ENCODE results near the gene SLC35E4.
"Not testable (repeated sequence)": the region's sequence is repeated elsewhere in the genome, so short reads cannot be mapped to it uniquely, and the experiment has no call there.

SLC35E4 gene

DNA sequence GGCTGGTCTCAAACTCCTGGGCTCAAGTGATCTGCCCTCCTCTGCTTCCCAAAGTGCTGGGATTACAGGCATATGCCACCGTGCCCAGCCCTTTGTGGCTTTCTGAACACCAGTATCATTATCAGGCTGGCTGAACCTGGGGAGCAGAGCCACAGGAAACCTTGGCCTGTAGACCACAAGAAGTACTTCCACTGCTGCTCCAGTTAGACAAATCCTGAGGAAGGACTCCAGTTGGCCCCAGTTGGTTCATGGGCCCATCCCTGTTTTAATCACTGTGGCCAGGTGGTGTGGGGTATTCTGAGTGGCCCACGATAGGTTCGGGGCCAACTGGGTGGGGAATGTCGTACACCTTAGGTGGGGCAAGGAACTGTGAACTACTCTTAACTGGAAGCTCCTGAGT lies 37.6 kb downstream of the SLC35E4 start:
- peaks cover 5% of the 10 kb centered on the region for H3K4me1 ChIP-seq (ENCODE audit: control insufficient read depth, insufficient read depth, low read length, unreplicated experiment)

DNA sequence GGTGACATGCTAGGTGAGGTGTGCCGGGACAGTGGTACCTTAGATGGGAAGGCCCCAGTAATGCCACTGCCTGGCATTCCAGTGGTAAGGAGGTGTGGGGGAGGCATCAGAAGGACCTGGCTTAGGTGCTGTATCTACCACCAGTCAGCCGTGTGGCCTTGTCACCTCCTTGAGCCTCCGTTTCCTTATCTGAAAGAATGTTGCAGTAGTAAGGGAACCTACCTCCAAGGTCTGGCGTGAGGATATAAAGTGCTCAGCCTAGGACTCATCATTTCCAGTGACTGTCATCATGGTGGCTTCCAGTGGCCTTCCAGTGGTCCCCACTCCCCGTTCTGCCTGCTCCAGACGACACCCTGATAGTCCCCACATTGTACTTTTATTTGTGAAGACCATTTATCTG lies 38.9 kb downstream of the SLC35E4 start:
- Histone ChIP-seq H3K36me3 (ENCODE audit: insufficient read depth, low read length) (no peaks in the 10 kb centered on the region), H3K4me3 (ENCODE audit: low read depth, low read length) (no peak overlapping the region), H2AFZ (ENCODE audit: low read length, unreplicated experiment) (no peak overlapping the region), H3K27ac (ENCODE audit: low read depth, low read length) (no peak overlapping the region), H3K27me3 (ENCODE audit: insufficient read depth, low read length) (no peaks in the 10 kb centered on the region), H3K79me2 (ENCODE audit: control insufficient read depth, insufficient read depth, low read length, unreplicated experiment) (no peaks in the 10 kb centered on the region), H3K4me1 (ENCODE audit: control insufficient read depth, insufficient read depth, low read length, unreplicated experiment) (no peaks in the 10 kb centered on the region)

More for the DNA sequence above, 37.6 kb downstream of the SLC35E4 start:
- Histone ChIP-seq H3K27me3 (ENCODE audit: insufficient read depth, low read length) (no peaks in the 10 kb centered on the region), H3K27ac (ENCODE audit: low read depth, low read length) (no peak overlapping the region), H3K79me2 (ENCODE audit: control insufficient read depth, insufficient read depth, low read length, unreplicated experiment) (no peaks in the 10 kb centered on the region), H2AFZ (ENCODE audit: low read length, unreplicated experiment) (no peak overlapping the region), H3K36me3 (ENCODE audit: insufficient read depth, low read length) (no peaks in the 10 kb centered on the region), H3K4me3 (ENCODE audit: low read depth, low read length) (no peak overlapping the region)

DNA sequence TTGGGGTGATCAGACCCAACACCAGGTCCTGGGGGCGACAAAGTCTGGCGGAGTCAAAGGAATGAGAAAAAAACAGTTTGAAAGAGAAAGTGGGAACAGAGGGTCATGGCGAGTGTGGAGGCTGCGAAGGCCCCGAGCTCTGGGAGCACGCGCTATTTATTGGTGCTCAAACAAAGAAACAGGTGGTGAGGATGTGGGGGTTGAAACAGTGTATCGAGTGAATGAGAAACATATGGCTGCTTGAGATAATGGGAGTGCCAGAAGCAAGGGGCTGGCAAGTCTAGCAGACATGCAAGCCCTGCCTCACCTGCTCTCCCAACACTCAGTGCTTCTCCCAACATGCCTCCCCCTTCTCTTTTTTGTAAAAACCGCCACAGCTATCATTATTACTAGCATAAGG lies 39.9 kb downstream of the SLC35E4 start:
- H2AFZ ChIP-seq (ENCODE audit: low read length, unreplicated experiment): no peak overlapping the region
- no peaks in the 10 kb centered on the region for H3K36me3 ChIP-seq (ENCODE audit: insufficient read depth, low read length)
- no peak overlapping the region for H3K4me3 ChIP-seq (ENCODE audit: low read depth, low read length)
- no peaks in the 10 kb centered on the region for H3K79me2 ChIP-seq (ENCODE audit: control insufficient read depth, insufficient read depth, low read length, unreplicated experiment)
- no peak overlapping the region for H3K27ac ChIP-seq (ENCODE audit: low read depth, low read length)
- no peaks in the 10 kb centered on the region for H3K4me1 ChIP-seq (ENCODE audit: control insufficient read depth, insufficient read depth, low read length, unreplicated experiment)
- no peaks in the 10 kb centered on the region for H3K27me3 ChIP-seq (ENCODE audit: insufficient read depth, low read length)

DNA sequence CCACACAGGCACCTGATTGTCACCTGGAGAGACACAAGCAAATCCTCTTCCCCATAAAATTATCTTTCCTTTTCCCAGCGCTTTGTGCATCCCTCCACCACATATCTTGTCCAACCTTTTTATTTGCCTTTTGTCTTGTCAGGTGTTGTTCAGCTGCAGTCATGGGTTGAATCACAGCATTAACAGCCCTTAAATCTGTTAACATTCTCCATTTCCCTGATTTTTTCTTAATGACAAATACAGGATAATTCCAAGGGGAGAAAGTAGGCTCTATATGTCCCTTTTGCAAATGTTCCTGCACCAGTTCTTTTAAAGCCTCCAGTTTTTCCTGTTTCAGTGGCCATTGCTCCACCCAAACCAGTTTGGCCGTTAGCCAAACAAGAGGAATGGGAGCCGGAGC lies 41.0 kb downstream of the SLC35E4 start:
- not testable (repeated sequence) for H2AFZ ChIP-seq (ENCODE audit: low read length, unreplicated experiment); H3K27me3 ChIP-seq (ENCODE audit: insufficient read depth, low read length); H3K4me3 ChIP-seq (ENCODE audit: low read depth, low read length); H3K27ac ChIP-seq (ENCODE audit: low read depth, low read length); H3K36me3 ChIP-seq (ENCODE audit: insufficient read depth, low read length); H3K79me2 ChIP-seq (ENCODE audit: control insufficient read depth, insufficient read depth, low read length, unreplicated experiment); H3K4me1 ChIP-seq (ENCODE audit: control insufficient read depth, insufficient read depth, low read length, unreplicated experiment)

DNA sequence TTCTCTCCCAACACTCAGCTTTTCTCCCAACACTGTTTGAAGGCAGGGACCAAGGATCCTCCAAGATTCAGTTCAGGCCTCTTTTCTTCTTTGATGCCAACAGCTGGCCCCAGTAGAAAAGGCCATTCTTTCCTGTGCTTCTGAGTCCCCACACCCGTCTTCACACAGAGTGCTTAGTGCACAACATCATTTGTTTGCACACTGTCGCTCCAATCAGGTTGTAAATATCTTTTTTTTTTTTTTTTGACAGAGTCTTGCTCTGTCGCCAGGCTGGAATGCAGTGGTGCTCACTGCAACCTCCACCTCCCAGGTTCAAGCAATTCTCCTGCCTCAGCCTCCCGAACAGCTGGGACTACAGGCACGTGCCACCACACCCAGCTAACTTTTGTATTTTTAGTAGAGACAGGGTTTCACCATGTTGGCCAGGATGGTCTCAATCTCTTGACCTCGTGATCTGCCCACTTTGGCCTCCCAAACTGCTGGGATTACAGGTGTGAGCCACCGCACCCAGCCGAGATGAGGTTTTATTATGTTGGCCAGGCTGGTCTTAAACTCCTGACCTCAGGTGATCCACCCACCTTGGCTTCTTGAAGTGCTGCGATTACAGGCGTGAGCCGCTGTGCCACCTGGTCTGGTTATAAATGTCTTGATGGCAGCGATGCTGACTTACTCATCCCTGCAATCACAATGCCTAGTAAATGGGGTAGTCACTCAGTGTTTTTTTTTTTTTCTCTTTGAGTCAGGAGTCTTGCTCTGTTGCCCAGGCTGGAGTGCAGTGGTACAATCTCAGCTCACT lies 44.5 kb downstream of the SLC35E4 start:
- H3K36me3 ChIP-seq (ENCODE audit: insufficient read depth, low read length); H3K27me3 ChIP-seq (ENCODE audit: insufficient read depth, low read length); H3K4me1 ChIP-seq (ENCODE audit: control insufficient read depth, insufficient read depth, low read length, unreplicated experiment); H2AFZ ChIP-seq (ENCODE audit: low read length, unreplicated experiment); H3K27ac ChIP-seq (ENCODE audit: low read depth, low read length); H3K79me2 ChIP-seq (ENCODE audit: control insufficient read depth, insufficient read depth, low read length, unreplicated experiment); H3K4me3 ChIP-seq (ENCODE audit: low read depth, low read length): not testable (repeated sequence)

DNA sequence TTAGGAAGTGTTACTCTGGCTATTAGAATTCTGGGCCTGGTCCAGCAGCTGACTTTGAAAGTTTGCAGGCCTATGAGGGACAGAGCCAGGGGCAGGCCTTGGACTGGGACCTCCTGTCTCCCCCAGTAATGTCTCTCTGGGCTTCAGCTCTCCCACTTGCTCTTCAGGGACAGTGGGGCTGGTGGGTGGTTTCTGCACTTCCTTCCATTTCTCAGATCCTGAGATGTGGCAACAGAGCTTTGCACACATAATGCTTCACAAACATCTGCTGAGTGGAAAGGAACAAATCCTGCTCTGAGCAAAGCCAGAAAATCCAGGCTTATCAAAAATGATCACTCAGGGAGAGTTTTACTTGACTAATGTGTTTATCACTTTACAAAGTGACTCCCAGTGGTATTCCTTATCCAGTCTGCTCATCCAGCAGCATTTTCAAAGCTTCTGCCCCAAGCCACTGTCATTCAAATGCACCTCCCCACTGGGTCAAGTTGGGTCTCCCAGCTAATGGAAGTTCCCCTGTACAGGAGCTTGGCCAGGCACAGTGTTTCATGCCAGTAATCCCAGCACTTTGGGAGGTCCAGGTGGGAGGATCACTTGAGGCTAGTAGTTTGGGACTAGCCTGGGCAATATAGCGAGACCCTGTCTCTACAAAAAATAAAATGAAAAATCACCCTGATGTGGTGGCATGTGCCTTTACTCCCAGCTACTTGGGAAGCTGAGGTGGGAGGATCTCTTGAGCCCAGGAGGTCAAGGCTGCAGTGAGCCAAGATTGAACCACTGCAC lies 45.6 kb downstream of the SLC35E4 start:
- no peaks in the 10 kb centered on the region for H3K79me2 ChIP-seq (ENCODE audit: control insufficient read depth, insufficient read depth, low read length, unreplicated experiment)
- no peaks in the 10 kb centered on the region for H3K36me3 ChIP-seq (ENCODE audit: insufficient read depth, low read length)
- no peak overlapping the region for H3K27ac ChIP-seq (ENCODE audit: low read depth, low read length)
- no peaks in the 10 kb centered on the region for H3K4me1 ChIP-seq (ENCODE audit: control insufficient read depth, insufficient read depth, low read length, unreplicated experiment)
- no peaks in the 10 kb centered on the region for H3K27me3 ChIP-seq (ENCODE audit: insufficient read depth, low read length)
- H3K4me3 ChIP-seq (ENCODE audit: low read depth, low read length): no peak overlapping the region
- H2AFZ ChIP-seq (ENCODE audit: low read length, unreplicated experiment): no peak overlapping the region

DNA sequence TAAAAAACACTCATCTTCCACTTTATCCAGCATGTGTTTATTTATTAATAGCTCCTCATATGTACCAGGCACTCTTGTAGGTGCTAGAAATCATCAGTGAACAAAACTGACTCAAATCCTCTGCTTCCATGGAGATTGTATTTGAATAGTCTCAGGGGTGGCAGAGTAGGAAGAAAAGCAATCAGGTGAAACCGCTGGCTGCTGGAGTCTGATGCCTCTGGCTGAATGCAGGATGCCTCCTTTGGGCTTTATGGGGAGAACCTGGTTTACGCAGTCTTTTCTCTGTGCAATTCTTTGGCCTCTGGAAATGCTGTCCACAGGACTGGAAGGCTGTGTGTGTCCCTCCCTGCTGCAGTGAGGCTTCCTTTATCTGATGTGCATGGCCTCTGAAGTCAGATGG lies 46.2 kb downstream of the SLC35E4 start:
- Histone ChIP-seq H3K36me3 (ENCODE audit: insufficient read depth, low read length) (no peaks in the 10 kb centered on the region), H2AFZ (ENCODE audit: low read length, unreplicated experiment) (no peak overlapping the region), H3K27me3 (ENCODE audit: insufficient read depth, low read length) (no peaks in the 10 kb centered on the region), H3K4me3 (ENCODE audit: low read depth, low read length) (no peak overlapping the region), H3K4me1 (ENCODE audit: control insufficient read depth, insufficient read depth, low read length, unreplicated experiment) (no peaks in the 10 kb centered on the region), H3K27ac (ENCODE audit: low read depth, low read length) (no peak overlapping the region), H3K79me2 (ENCODE audit: control insufficient read depth, insufficient read depth, low read length, unreplicated experiment) (no peaks in the 10 kb centered on the region)

DNA sequence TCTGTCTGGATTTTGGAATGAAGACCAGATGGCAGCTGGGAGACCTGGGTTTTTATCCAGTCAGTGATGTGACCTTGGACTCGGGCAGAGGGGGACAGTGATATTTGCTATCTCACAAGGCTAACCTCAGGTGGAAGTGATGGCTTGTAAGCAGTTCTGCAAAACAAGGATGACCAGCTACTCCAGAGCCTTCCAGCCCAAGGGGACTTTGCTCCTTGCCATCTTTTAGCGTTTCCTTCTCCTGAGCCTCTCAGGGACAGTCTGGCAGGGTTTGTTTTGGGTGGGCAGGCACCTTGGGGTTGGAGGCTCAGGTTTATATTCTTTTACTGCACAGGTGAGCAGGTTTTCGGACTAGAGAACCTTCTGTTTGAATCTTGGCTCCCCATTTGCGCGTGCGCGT lies 49.6 kb downstream of the SLC35E4 start:
- H3K4me3 ChIP-seq (ENCODE audit: low read depth, low read length): no peak overlapping the region
- H3K27ac ChIP-seq (ENCODE audit: low read depth, low read length): no peak overlapping the region
- H3K4me1 ChIP-seq (ENCODE audit: control insufficient read depth, insufficient read depth, low read length, unreplicated experiment): no peaks in the 10 kb centered on the region
- H2AFZ ChIP-seq (ENCODE audit: low read length, unreplicated experiment): no peak overlapping the region
- no peaks in the 10 kb centered on the region for H3K27me3 ChIP-seq (ENCODE audit: insufficient read depth, low read length)
- no peaks in the 10 kb centered on the region for H3K79me2 ChIP-seq (ENCODE audit: control insufficient read depth, insufficient read depth, low read length, unreplicated experiment)
- H3K36me3 ChIP-seq (ENCODE audit: insufficient read depth, low read length): no peaks in the 10 kb centered on the region

DNA sequence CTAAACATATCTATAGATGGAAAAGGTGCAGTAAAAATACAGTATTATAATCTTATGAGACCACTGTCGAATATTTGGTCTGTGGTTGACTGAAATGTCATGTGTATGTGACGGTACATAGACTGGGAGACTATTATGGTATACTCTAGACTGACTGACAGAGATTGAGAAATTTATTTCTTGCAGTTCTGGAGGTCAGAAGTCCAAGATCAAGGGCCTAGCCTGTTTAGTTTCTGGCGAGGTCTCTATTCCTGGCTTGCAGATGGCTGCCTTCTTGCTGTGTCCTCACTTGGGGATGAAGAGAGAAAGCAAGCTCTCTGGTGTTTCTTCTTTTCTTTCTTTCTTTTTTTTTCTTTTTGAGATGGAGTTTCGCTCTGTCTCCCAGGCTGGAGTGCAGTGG lies 51.8 kb downstream of the SLC35E4 start:
- Histone ChIP-seq H3K27ac (ENCODE audit: low read depth, low read length) (no peak overlapping the region), H3K36me3 (ENCODE audit: insufficient read depth, low read length) (no peaks in the 10 kb centered on the region), H3K79me2 (ENCODE audit: control insufficient read depth, insufficient read depth, low read length, unreplicated experiment) (no peaks in the 10 kb centered on the region), H3K4me3 (ENCODE audit: low read depth, low read length) (no peak overlapping the region), H3K27me3 (ENCODE audit: insufficient read depth, low read length) (no peaks in the 10 kb centered on the region), H2AFZ (ENCODE audit: low read length, unreplicated experiment) (no peak overlapping the region), H3K4me1 (ENCODE audit: control insufficient read depth, insufficient read depth, low read length, unreplicated experiment) (no peaks in the 10 kb centered on the region)

DNA sequence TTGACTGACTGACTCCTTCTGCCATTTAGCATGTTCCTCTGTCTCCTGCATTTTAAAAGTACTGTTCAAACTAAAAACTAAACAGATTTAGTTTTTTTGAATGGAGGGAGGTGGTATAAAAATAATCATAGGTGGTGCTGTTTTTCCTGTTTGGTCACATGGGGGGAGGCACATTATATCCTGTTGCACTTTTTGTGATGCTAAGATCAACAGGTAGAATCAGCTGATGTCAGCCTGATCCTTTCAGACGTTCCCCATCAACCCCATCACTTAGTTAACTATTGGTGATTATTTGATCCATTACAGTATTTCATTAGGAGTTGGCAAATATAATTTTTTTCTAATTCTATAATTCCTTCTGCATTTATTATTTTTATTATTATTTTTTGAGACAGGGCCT lies 54.0 kb downstream of the SLC35E4 start:
- Histone ChIP-seq H3K4me3 (ENCODE audit: low read depth, low read length) (no peak overlapping the region), H3K27me3 (ENCODE audit: insufficient read depth, low read length) (no peaks in the 10 kb centered on the region), H3K36me3 (ENCODE audit: insufficient read depth, low read length) (no peaks in the 10 kb centered on the region), H3K79me2 (ENCODE audit: control insufficient read depth, insufficient read depth, low read length, unreplicated experiment) (no peaks in the 10 kb centered on the region), H2AFZ (ENCODE audit: low read length, unreplicated experiment) (no peak overlapping the region), H3K27ac (ENCODE audit: low read depth, low read length) (no peak overlapping the region), H3K4me1 (ENCODE audit: control insufficient read depth, insufficient read depth, low read length, unreplicated experiment) (no peaks in the 10 kb centered on the region)

DNA sequence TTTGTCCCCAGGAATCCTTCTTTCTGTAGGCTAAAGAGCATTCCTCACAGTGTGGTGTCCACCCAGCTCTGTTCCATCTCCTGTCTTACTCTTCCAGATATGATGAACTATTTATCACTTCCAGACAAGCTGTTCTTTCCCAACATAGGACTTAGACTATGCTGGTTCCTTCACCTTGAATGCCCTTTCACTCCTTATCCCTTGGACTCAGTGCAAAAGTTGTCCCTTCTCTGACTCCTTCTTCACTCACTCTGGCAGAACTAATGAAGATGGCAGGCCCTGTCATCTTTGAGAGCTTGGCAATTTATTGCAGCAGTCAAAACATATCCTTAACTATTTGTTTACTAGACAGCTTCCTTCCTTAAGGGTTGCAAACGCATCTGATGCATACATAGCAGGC lies 55.6 kb downstream of the SLC35E4 start:
- Histone ChIP-seq H2AFZ (ENCODE audit: low read length, unreplicated experiment) (no peak overlapping the region), H3K27ac (ENCODE audit: low read depth, low read length) (no peak overlapping the region), H3K27me3 (ENCODE audit: insufficient read depth, low read length) (no peaks in the 10 kb centered on the region), H3K4me1 (ENCODE audit: control insufficient read depth, insufficient read depth, low read length, unreplicated experiment) (no peaks in the 10 kb centered on the region), H3K36me3 (ENCODE audit: insufficient read depth, low read length) (no peaks in the 10 kb centered on the region), H3K79me2 (ENCODE audit: control insufficient read depth, insufficient read depth, low read length, unreplicated experiment) (no peaks in the 10 kb centered on the region), H3K4me3 (ENCODE audit: low read depth, low read length) (no peak overlapping the region)
